Umbilical cord (tissue), 2 donors: ENCODE data around the gene CCDC7. TPM values are rescaled to one million over a fixed set of nuclear protein-coding genes. Genes with fewer than 3 reads are reported as not detected.
"Not testable (repeated sequence)": the region's sequence is repeated elsewhere in the genome, so short reads cannot be mapped to it uniquely, and the experiment has no call there.

Source experiments
- DNase-seq: peaks from one replicate; pipeline ENCODE4 v3.0.0-alpha.2; 2015; ENCODE audit warnings: low spot score
- total RNA-seq: library from RNA; depleted of rRNA; stranded (reverse); fragments of >200 nt; gene quantifications from one replicate; pipeline ENCODE4 v1.2.3, GENCODE V29; 2014; ENCODE audit warnings: low replicate concordance; ENCODE audit not compliant: insufficient read depth

CCDC7 gene
- total RNA-seq, 1 donor from 2014 or later, result 85.0 TPM

DNA sequence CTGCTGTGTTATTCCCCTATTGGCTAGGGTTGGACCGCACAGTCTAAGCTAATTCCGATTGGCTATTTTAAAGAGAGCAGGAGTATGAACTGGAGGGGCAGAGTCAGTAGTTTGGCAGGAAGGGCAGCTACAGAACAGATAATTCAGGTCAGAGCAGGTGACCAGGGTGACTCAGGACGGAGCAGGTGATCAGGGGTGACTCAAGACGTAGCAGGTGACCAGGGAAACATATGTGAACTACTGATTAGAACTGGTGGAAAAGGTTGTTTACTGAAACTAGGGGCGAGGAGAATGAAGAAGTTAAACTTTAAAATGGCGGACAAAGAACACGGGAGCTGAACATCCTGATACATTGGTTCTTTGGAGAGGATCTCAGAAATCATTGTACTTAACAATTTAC lies 102.3 kb downstream of the CCDC7 start:
- DNase-seq, result no peak

- DNase-seq, result no peak
Measured at GRCh38 chr10:32556783-32557395, 110.9 kb downstream of the CCDC7 start.

DNA sequence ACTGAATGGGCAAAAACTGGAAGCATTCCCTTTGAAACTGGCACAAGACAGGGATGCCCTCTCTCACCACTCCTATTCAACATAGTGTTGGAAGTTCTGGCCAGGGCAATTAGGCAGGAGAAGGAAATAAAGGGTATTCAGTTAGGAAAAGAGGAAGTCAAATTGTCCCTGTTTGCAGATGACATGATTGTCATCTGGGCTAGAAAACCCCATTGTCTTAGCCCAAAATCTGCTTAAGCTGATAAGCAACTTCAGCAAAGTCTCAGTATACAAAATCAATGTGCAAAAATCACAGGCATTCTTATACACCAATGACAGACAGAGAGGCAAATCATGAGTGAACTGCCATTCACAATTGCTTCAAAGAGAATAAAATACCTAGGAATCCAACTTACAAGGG lies 116.8 kb downstream of the CCDC7 start:
- DNase-seq, result not testable (repeated sequence)

GRCh38 chr10:32577448-32577847 lies 131.5 kb downstream of the CCDC7 start:
- DNase-seq, result no peak

DNA sequence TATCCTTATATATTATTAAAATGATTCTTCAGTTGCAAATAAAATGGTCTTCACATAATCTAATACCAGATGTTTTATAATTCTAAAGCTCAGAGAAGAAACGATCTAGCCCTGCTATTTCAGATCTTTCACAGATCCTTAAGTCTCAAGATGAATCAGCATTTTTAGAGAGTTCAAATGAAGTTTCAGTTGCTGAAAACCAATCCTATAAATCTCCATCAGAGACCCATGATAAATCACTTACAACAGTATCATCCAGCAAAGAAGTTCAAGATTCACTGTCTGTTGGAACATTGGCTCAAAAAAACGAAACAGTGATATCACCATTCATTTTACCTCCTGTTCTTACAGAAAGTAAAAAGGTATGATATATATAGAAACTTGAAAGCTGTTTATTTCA lies 137.0 kb downstream of the CCDC7 start:
- peak; percentile 30 for DNase-seq

- DNase-seq, result not testable (repeated sequence)
Measured at GRCh38 chr10:32598022-32598421, 152.1 kb downstream of the CCDC7 start.

DNA sequence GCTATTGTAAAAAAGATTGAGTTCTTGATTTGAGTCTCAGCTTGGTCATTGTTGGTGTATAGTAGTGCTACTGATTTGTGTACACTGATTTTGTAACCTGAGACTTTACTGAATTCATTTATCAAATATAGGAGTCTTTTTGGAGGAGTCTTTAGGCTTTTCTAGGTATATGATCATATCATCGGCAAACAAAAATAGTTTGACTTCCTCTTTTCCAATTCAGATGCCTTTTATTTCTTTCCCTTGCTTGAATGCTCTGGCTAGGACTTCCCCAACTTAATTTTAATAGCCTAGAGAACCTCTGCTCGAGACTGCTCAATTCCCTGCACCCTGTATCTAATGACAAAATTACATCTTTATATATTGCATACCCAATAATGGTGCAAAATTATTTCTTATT lies 154.4 kb downstream of the CCDC7 start:
- no peak for DNase-seq

DNA sequence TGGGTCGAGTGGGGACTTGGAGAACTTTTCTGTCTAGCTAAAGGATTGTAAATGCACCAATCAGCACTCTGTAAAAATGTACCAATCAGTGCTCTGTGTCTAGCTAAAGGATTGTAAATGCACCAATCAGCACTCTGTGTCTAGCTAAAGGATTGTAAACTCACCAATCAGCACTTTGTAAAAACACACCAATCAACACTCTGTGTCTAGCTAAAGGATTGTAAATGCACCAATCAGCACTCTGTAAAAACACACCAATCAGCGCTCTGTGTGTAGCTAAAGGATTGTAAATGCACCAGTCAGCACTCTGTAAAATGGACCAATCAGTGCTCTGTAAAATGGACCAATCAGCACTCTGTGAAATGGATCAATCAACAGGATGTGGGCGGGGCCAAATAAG lies 155.6 kb downstream of the CCDC7 start:
- DNase-seq, result not testable (repeated sequence)

GRCh38 chr10:32605787-32606186 lies 159.8 kb downstream of the CCDC7 start:
- no peak for DNase-seq

DNA sequence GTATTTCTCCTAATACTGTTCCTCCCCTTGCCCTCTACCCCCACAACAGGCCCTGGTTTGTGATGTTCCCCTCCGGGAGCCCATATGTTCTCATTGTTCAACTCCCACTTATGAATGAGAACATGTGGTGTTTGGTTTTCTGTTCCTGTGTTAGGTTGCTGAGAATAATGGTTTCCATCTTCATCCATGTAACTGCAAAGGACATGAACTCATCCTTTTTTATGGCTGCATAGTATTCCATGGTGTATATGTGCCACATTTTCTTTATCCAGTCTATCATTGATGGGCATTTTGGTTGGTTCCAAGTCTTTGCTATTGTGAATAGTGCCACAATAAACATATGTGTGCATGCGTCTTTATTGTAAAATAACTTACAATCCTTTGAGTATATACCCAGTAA lies 164.6 kb downstream of the CCDC7 start:
- DNase-seq, result not testable (repeated sequence)

DNA sequence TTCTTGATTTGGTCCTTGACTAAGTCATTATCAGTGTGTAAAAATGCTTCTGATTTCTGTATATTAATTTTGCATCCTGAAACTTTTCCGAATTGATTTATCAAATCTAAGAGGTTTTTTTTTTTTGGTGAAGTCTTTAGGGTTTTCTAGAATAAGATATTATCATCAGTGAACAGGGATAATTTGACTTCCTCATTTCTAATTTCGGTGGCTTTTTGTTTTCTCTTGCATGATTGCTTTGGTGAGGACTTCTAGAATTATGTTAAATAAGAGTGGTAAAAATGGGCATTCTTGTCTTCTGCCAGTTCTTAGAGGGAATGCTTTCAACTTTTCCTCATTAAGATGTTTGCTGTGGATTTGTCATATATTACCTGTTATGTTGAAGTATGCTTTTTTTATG lies 170.5 kb downstream of the CCDC7 start:
- no peak for DNase-seq

DNA sequence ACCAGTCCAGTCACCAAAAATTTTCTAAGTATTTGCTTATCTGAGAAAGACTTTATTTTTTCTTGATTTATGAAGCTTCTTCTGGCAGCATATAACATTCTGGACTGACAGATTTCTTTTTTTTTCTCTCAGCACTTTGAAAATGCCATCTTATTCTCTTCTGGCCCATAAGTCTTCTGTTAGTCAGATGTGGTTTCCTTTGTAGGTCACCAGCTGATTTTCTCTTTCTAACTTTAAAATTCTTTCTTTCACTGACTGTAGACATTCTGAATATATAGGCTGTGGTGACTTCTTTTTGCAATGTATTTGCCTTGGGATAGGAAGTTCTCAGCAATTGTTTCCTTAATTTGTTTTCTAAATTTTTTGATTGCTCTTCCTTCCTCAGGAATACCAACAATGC lies 172.5 kb downstream of the CCDC7 start:
- DNase-seq, result no peak

GRCh38 chr10:32621969-32622368 lies 176.0 kb downstream of the CCDC7 start:
- no peak for DNase-seq

DNA sequence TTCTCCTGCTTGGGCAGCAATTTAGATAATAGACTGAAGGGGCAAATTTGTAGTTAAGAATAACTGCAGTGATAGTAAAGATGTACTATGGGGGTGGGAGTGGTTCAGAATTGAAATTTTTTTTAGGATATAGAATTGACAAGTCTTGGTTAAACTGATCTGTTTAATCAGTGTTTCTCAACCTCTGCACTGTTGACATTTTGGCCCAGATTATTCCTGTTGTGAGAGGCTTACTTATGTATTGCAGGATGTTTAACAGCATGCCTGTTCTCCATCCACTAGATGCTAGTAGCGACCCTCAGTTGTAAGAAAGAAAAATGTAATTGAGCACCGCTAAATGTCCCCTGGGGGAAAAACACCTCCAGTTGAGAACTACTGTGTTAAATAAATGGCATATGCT lies 176.5 kb downstream of the CCDC7 start:
- no peak for DNase-seq

- no peak for DNase-seq
Measured at GRCh38 chr10:32627183-32627582, 181.2 kb downstream of the CCDC7 start.

- no peak for DNase-seq
Measured at GRCh38 chr10:32629910-32630309, 184.0 kb downstream of the CCDC7 start.

- no peak for DNase-seq
Measured at GRCh38 chr10:32646535-32646934, 200.6 kb downstream of the CCDC7 start.

- DNase-seq, result no peak
Measured at GRCh38 chr10:32650246-32650655, 204.3 kb downstream of the CCDC7 start.

DNA sequence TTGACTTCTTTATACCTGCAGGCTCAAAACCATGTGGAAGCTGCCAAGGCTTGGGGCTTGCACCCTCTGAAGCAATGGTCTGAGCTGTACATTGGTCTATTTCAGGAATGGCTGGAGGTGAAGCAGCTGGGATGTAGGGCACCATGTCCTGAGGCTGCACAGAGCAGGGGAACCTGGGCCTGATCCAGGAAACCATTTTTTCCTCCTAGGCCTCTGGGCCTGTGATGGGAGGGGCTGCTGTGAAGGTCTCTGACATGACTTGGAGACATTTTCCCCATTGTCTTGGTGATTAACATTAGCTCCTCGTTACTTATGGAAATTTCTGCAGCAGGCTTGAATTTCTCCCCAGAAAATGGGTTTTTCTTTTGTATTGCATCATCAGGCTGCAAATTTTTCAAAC lies 211.5 kb downstream of the CCDC7 start:
- not testable (repeated sequence) for DNase-seq

GRCh38 chr10:32661346-32661745 lies 215.4 kb downstream of the CCDC7 start:
- no peak for DNase-seq

- DNase-seq, result no peak
Measured at GRCh38 chr10:32680803-32681557, 235.0 kb downstream of the CCDC7 start.

DNA sequence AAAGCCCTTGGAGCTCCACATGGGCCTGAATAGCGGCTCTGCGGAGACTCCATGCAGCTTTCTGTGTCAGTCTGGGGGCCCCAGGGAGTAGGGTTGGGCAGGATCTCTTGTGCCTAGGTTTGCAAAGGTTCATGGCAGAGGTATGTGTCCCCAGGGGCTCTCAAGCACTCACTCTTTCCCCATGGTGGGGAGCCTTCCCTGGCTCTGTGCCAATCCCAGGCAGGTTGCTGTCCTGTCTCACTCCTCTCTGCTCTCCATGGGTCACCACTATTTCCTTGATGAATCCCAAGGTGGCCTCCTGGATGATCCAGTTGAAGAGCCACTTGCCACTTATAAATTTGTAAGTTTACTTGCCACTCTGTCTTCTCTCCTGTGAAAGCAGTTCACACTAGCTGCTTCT lies 238.4 kb downstream of the CCDC7 start:
- no peak for DNase-seq

GRCh38 chr10:32687116-32687515 lies 241.2 kb downstream of the CCDC7 start:
- DNase-seq, result no peak
